Stimulated activated CD4-positive, alpha-beta T cell treated with anti-CD3 and anti-CD28 coated beads, Interleukin-4, amount 100 ng/mL, for 1 hour (primary cell): ENCODE data around the gene TBL1XR1.
"Not testable (repeated sequence)": the region's sequence is repeated elsewhere in the genome, so short reads cannot be mapped to it uniquely, and the experiment has no call there.

Experiments used
- DNase-seq: peaks from one replicate; pipeline ENCODE4 v3.0.0-alpha.2; 2020

The TBL1XR1 gene

GRCh38 chr3:177206936-177207335 is 9.7 kb upstream of the TBL1XR1 start:
- no peak for DNase-seq

- DNase-seq: no peak
Measured at GRCh38 chr3:177203689-177204395, 6.6 kb upstream of the TBL1XR1 start.

- not testable (repeated sequence) for DNase-seq
Measured at GRCh38 chr3:177203016-177203415, 5.7 kb upstream of the TBL1XR1 start.

- DNase-seq: peak; percentile 32
Measured at GRCh38 chr3:177201700-177202397, 4.6 kb upstream of the TBL1XR1 start.

GRCh38 chr3:177199206-177199760 is 2.0 kb upstream of the TBL1XR1 start:
- DNase-seq: no peak

- no peak for DNase-seq
Measured at GRCh38 chr3:177197727-177198460, 612 bp upstream of the TBL1XR1 start.

- peak; percentile 45 for DNase-seq
Measured at GRCh38 chr3:177196456-177197040, 734 bp downstream of the TBL1XR1 start.

- DNase-seq: no peak
Measured at GRCh38 chr3:177196008-177196455, 1.2 kb downstream of the TBL1XR1 start.

- DNase-seq: peak; percentile 10
Measured at GRCh38 chr3:177195242-177195991, 1.9 kb downstream of the TBL1XR1 start.

- DNase-seq: no peak
Measured at GRCh38 chr3:177194299-177194698, 3.0 kb downstream of the TBL1XR1 start.

- no peak for DNase-seq
Measured at GRCh38 chr3:177193688-177194268, 3.5 kb downstream of the TBL1XR1 start.

- DNase-seq: not testable (repeated sequence)
Measured at GRCh38 chr3:177193275-177193674, 4.0 kb downstream of the TBL1XR1 start.

GRCh38 chr3:177190756-177191681 is 6.3 kb downstream of the TBL1XR1 start:
- no peak for DNase-seq

GRCh38 chr3:177190184-177190583 is 7.1 kb downstream of the TBL1XR1 start:
- DNase-seq: not testable (repeated sequence)

- DNase-seq: not testable (repeated sequence)
Measured at GRCh38 chr3:177188325-177188724, 9.0 kb downstream of the TBL1XR1 start.

GRCh38 chr3:177186306-177186705 is 11.0 kb downstream of the TBL1XR1 start:
- no peak for DNase-seq

GRCh38 chr3:177185035-177185574 is 12.2 kb downstream of the TBL1XR1 start:
- DNase-seq: no peak

- peak; percentile 30 for DNase-seq
Measured at GRCh38 chr3:177184602-177185001, 12.7 kb downstream of the TBL1XR1 start.

- no peak for DNase-seq
Measured at GRCh38 chr3:177182352-177182751, 14.9 kb downstream of the TBL1XR1 start.

GRCh38 chr3:177181418-177181817 is 15.9 kb downstream of the TBL1XR1 start:
- no peak for DNase-seq
